ENCODE results near the gene TMEM132D. TPM values are rescaled to one million over a fixed set of nuclear protein-coding genes. Genes with fewer than 3 reads are reported as not detected.

Gene TMEM132D
- total and polyA plus RNA-seq, 8 donors, result 0.26 to 2.5 (median 0.88) TPM; not detected in 1

GRCh38 chr12:129241852-129242251 is 662.0 kb downstream of the TMEM132D start:
- peak; percentile 81 for ATAC-seq
- peaks cover 0 to 3% of the 10 kb centered on the region in 2 donors for H3K9me3 ChIP-seq
- no peak for DNase-seq
- intact Hi-C loops (cut with DNase I), result no loop called here
- H3K4me3 ChIP-seq, result no peak overlapping the region
- no peak for TF ChIP-seq CTCF (IDR thresholded peaks at IDR 0.05)
- no peaks in the 10 kb centered on the region for H3K36me3 ChIP-seq
- H3K27me3 ChIP-seq, result no peaks in the 10 kb centered on the region
- no peak overlapping the region for H3K27ac ChIP-seq
- H3K4me1 ChIP-seq, result no peaks in the 10 kb centered on the region

GRCh38 chr12:129237881-129238280 is 665.9 kb downstream of the TMEM132D start:
- no peak overlapping the region for H3K27ac ChIP-seq
- ATAC-seq (no peak), DNase-seq (no peak)
- H3K4me3 ChIP-seq, result no peak overlapping the region
- intact Hi-C loops (cut with DNase I), result no loop called here
- H3K36me3 ChIP-seq, result no peaks in the 10 kb centered on the region
- no peaks in the 10 kb centered on the region for H3K27me3 ChIP-seq
- TF ChIP-seq CTCF (IDR thresholded peaks at IDR 0.05), result no peak
- H3K4me1 ChIP-seq, result no peaks in the 10 kb centered on the region
- no peaks in the 10 kb centered on the region for H3K9me3 ChIP-seq

GRCh38 chr12:129234209-129234608 is 669.6 kb downstream of the TMEM132D start:
- intact Hi-C loops (cut with DNase I), result no loop called here
- ATAC-seq (no peak), DNase-seq (no peak)
- TF ChIP-seq CTCF (IDR thresholded peaks at IDR 0.05), result no peak
- no peak overlapping the region for H3K27ac ChIP-seq
- H3K4me1 ChIP-seq, result no peaks in the 10 kb centered on the region
- no peaks in the 10 kb centered on the region for H3K27me3 ChIP-seq
- H3K36me3 ChIP-seq, result no peaks in the 10 kb centered on the region
- H3K4me3 ChIP-seq, result no peak overlapping the region
- no peaks in the 10 kb centered on the region for H3K9me3 ChIP-seq

GRCh38 chr12:129231491-129231890 is 672.3 kb downstream of the TMEM132D start:
- Histone ChIP-seq H3K27ac (no peak overlapping the region), H3K27me3 (no peaks in the 10 kb centered on the region), H3K36me3 (no peaks in the 10 kb centered on the region), H3K9me3 (peaks cover 0 to 4% of the 10 kb centered on the region in 2 donors), H3K4me3 (no peak overlapping the region), H3K4me1 (no peaks in the 10 kb centered on the region)
- TF ChIP-seq CTCF (IDR thresholded peaks at IDR 0.05), result no peak
- intact Hi-C loops (cut with DNase I), result no loop called here
- DNase-seq (no peak), ATAC-seq (no peak)

GRCh38 chr12:129230995-129231394 is 672.8 kb downstream of the TMEM132D start:
- Histone ChIP-seq H3K27ac (no peak overlapping the region), H3K36me3 (no peaks in the 10 kb centered on the region), H3K4me1 (no peaks in the 10 kb centered on the region), H3K27me3 (no peaks in the 10 kb centered on the region), H3K9me3 (peaks cover 0 to 4% of the 10 kb centered on the region in 2 donors), H3K4me3 (no peak overlapping the region)
- ATAC-seq (peak; percentile 23), DNase-seq (no peak)
- intact Hi-C loops (cut with DNase I), result no loop called here
- no peak for TF ChIP-seq CTCF (IDR thresholded peaks at IDR 0.05)
